ENCODE results near the gene SNX13.

Gene SNX13

DNA sequence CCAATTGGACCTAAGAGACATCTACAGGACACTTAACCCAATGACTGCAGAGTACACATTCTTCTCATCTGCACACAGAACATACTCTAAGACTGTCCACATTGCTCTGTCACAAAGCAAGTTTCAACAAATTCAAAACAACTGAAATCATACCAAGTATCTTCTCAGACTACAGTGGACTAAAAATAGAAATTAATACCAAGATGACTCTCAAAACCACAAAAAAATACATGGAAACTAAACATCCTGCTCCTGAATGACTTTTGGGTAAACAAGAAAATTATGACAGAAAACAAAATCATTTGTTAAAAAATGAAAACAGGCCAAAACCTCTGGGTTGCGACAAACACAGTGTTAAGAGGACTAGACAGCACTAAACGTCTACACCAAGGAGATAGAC is 24.5 kb downstream of the SNX13 start:
- Histone ChIP-seq H4K20me1 (ENCODE audit: insufficient read depth, low read length) (no peaks in the 10 kb centered on the region), H2AFZ (ENCODE audit: low read length) (no peak overlapping the region), H3K27ac (ENCODE audit: low read length) (no peak overlapping the region), H3K4me1 (ENCODE audit: low read length) (no peaks in the 10 kb centered on the region), H3K9me3 (replicated peaks; ENCODE audit: insufficient read depth, low read length) (no peaks in the 10 kb centered on the region), H3K79me2 (ENCODE audit: low read length) (peaks cover 92% of the 10 kb centered on the region), H3K4me3 (ENCODE audit: low read length) (no peak overlapping the region), H3K36me3 (replicated peaks; ENCODE audit: insufficient read depth, low read length) (no peaks in the 10 kb centered on the region; the same call in 1 of the 2 replicates), H3K9me2 (replicated peaks; ENCODE audit: insufficient read depth, low read length) (no peaks in the 10 kb centered on the region), H3F3A (ENCODE audit: insufficient read depth, low read length) (no peaks in the 10 kb centered on the region), H3K27me3 (replicated peaks; ENCODE audit: insufficient read depth, low read length) (no peaks in the 10 kb centered on the region), H3K4me2 (ENCODE audit: low read depth, low read length) (no peak overlapping the region), H3K9ac (ENCODE audit: low read length) (no peak overlapping the region)
- TF ChIP-seq, protein P1, sequence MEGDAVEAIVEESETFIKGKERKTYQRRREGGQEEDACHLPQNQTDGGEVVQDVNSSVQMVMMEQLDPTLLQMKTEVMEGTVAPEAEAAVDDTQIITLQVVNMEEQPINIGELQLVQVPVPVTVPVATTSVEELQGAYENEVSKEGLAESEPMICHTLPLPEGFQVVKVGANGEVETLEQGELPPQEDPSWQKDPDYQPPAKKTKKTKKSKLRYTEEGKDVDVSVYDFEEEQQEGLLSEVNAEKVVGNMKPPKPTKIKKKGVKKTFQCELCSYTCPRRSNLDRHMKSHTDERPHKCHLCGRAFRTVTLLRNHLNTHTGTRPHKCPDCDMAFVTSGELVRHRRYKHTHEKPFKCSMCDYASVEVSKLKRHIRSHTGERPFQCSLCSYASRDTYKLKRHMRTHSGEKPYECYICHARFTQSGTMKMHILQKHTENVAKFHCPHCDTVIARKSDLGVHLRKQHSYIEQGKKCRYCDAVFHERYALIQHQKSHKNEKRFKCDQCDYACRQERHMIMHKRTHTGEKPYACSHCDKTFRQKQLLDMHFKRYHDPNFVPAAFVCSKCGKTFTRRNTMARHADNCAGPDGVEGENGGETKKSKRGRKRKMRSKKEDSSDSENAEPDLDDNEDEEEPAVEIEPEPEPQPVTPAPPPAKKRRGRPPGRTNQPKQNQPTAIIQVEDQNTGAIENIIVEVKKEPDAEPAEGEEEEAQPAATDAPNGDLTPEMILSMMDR (IDR thresholded peaks at IDR 0.05; ENCODE audit: low read length) = no peak
- TF ChIP-seq EZH2phosphoT487 (IDR thresholded peaks at IDR 0.05; ENCODE audit: low read length) = no peak
- no peak for TF ChIP-seq EZH2 (optimal IDR thresholded peaks at IDR 0.05; ENCODE audit: low read depth, low read length)
- DNase-seq = no peak

DNA sequence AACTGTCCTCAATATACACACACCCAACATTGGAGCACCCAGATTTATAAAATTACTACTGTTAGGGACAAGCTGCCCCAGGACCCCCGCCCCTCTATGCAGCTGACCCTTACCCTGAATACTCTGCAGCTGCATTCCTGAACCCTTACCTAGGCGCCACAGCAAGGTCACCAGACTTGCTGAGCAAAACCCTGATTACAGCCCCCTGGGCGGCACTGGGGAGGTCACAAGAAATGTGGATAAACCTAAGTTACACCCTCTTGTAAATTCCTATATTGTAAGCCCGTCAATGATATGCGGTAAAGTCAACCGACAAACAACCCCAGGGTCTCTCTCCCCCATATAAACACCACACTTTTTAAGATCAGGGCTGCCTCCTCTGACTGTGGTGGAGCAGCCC is 25.1 kb downstream of the SNX13 start:
- H3K4me3 ChIP-seq (ENCODE audit: low read length) = no peak overlapping the region
- H2AFZ ChIP-seq (ENCODE audit: low read length) = no peak overlapping the region
- H3K9ac ChIP-seq (ENCODE audit: low read length) = no peak overlapping the region
- H3K79me2 ChIP-seq (ENCODE audit: low read length) = peaks cover 93% of the 10 kb centered on the region
- no peak for TF ChIP-seq EZH2phosphoT487 (IDR thresholded peaks at IDR 0.05; ENCODE audit: low read length)
- TF ChIP-seq, protein P1 (IDR thresholded peaks at IDR 0.05; ENCODE audit: low read length) = no peak
- no peak for TF ChIP-seq EZH2 (optimal IDR thresholded peaks at IDR 0.05; ENCODE audit: low read depth, low read length)
- H3K9me3 ChIP-seq (replicated peaks; ENCODE audit: insufficient read depth, low read length) = no peaks in the 10 kb centered on the region
- H3K9me2 ChIP-seq (replicated peaks; ENCODE audit: insufficient read depth, low read length) = no peaks in the 10 kb centered on the region
- H3K4me2 ChIP-seq (ENCODE audit: low read depth, low read length) = no peak overlapping the region
- no peaks in the 10 kb centered on the region for H4K20me1 ChIP-seq (ENCODE audit: insufficient read depth, low read length)
- no peak for DNase-seq
- H3K27ac ChIP-seq (ENCODE audit: low read length) = no peak overlapping the region
- no peaks in the 10 kb centered on the region; the same call in 1 of the 2 replicates for H3K36me3 ChIP-seq (replicated peaks; ENCODE audit: insufficient read depth, low read length)
- no peaks in the 10 kb centered on the region for H3F3A ChIP-seq (ENCODE audit: insufficient read depth, low read length)
- H3K4me1 ChIP-seq (ENCODE audit: low read length) = no peaks in the 10 kb centered on the region
- H3K27me3 ChIP-seq (replicated peaks; ENCODE audit: insufficient read depth, low read length) = no peaks in the 10 kb centered on the region

DNA sequence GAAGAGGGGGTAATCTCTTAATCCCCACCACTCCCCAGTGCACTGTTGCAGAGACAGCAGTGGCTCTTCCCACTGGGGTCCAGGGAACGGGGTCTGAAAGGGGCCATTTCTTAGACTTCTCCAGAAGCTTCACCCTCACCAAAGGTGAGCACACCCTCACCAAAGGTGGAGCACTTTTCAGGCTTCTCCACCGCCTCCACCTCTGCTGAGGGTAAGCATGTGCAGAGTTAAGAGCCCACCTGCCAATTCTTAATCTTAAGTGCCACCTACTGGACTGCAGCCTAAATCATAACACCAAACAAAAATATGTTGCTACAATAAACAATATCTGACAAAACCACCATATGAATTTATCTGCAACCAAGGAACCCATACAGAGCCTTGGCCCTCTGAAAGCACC is 27.0 kb downstream of the SNX13 start:
- Histone ChIP-seq H3K4me1 (ENCODE audit: low read length) (no peaks in the 10 kb centered on the region), H3K79me2 (ENCODE audit: low read length) (peaks cover 94% of the 10 kb centered on the region), H3K27ac (ENCODE audit: low read length) (no peak overlapping the region), H3K4me2 (ENCODE audit: low read depth, low read length) (no peak overlapping the region), H2AFZ (ENCODE audit: low read length) (no peak overlapping the region), H3K27me3 (replicated peaks; ENCODE audit: insufficient read depth, low read length) (no peaks in the 10 kb centered on the region), H3K9me2 (replicated peaks; ENCODE audit: insufficient read depth, low read length) (no peaks in the 10 kb centered on the region), H3K4me3 (ENCODE audit: low read length) (no peak overlapping the region), H3F3A (ENCODE audit: insufficient read depth, low read length) (no peaks in the 10 kb centered on the region), H3K36me3 (replicated peaks; ENCODE audit: insufficient read depth, low read length) (no peaks in the 10 kb centered on the region), H4K20me1 (ENCODE audit: insufficient read depth, low read length) (no peaks in the 10 kb centered on the region), H3K9ac (ENCODE audit: low read length) (no peak overlapping the region), H3K9me3 (replicated peaks; ENCODE audit: insufficient read depth, low read length) (no peaks in the 10 kb centered on the region)
- no peak for DNase-seq
- TF ChIP-seq, protein P1 (IDR thresholded peaks at IDR 0.05; ENCODE audit: low read length) = no peak
- no peak for TF ChIP-seq EZH2phosphoT487 (IDR thresholded peaks at IDR 0.05; ENCODE audit: low read length)
- no peak for TF ChIP-seq EZH2 (optimal IDR thresholded peaks at IDR 0.05; ENCODE audit: low read depth, low read length)
